ENCODE results near the gene FZD7. TPM values are rescaled to one million over a fixed set of nuclear protein-coding genes. Genes with fewer than 3 reads are reported as not detected.

The FZD7 gene
- total RNA-seq, 1 experiment from 2014 or later, result 302 TPM

DNA sequence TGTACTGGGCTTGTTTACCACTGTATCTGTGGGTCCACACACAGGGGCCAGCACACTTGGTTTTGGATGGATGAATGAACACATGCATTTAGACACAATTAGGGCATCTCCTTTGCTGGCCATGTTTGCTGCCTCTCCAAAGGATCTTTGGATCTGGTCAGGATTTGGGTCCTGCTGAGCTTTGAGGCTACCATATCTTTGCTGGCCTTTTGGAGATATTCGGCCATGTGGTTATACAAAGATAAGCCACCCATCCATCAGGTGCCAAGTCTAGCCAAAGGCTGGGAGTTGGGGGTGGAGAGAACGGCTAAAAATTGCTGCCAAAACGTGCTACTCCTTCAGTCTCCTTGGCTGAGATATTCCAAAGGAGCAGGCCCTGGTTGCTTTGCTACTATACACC, 18.2 kb upstream of the FZD7 start:
- Histone ChIP-seq H3K23me2 (ENCODE audit: insufficient read length, low read depth, low read length, poor library complexity, severe bottlenecking) (no peaks in the 10 kb centered on the region), H3K9me3 (ENCODE audit: control insufficient read depth, low read depth, low read length) (no peaks in the 10 kb centered on the region), H3T11ph (ENCODE audit: low read length) (no peak overlapping the region), H3K27ac (ENCODE audit: insufficient read length, low read depth, low read length) (no peak overlapping the region), H3K9ac (ENCODE audit: extremely low read depth, insufficient read length, low read length) (no peak overlapping the region), H3K27me3 (ENCODE audit: insufficient read depth, low read length) (no peaks in the 10 kb centered on the region), H3K4me2 (ENCODE audit: insufficient read depth, insufficient read length, low read length) (no peak overlapping the region), H3K23ac (ENCODE audit: insufficient read length, low read depth, low read length) (no peak overlapping the region), H2AFZ (ENCODE audit: low read length) (no peak overlapping the region), H4K20me1 (ENCODE audit: control insufficient read depth, insufficient read depth, insufficient read length) (no peaks in the 10 kb centered on the region), H3K56ac (ENCODE audit: insufficient read length, low read depth, low read length) (no peak overlapping the region), H2BK12ac (ENCODE audit: insufficient read length, low read depth, low read length) (no peak overlapping the region), H2BK120ac (ENCODE audit: low read depth, low read length, poor library complexity, severe bottlenecking) (no peak overlapping the region), H4K5ac (ENCODE audit: insufficient read length, low read depth, low read length) (no peak overlapping the region), H4K91ac (ENCODE audit: insufficient read length, low read depth, low read length) (no peak overlapping the region), H3K4me1 (ENCODE audit: insufficient read depth, low read length) (peaks cover 3% of the 10 kb centered on the region; the same call in 1 of the 2 replicates), H3K18ac (ENCODE audit: insufficient read length, low read depth, low read length) (no peak overlapping the region), H2BK15ac (ENCODE audit: low read depth, low read length) (no peak overlapping the region), H4K8ac (replicated peaks; ENCODE audit: insufficient read length, low read depth, low read length) (no peak overlapping the region), H2BK20ac (ENCODE audit: low read depth, low read length, poor library complexity, severe bottlenecking) (no peak overlapping the region), H3K14ac (ENCODE audit: insufficient read depth, low read length) (no peak overlapping the region), H3K79me1 (ENCODE audit: insufficient read depth, low read depth, low read length, poor library complexity, severe bottlenecking) (no peaks in the 10 kb centered on the region), H2BK5ac (ENCODE audit: insufficient read length, low read length) (no peak overlapping the region), H2AK5ac (ENCODE audit: insufficient read length, low read length) (no peak overlapping the region), H3K79me2 (ENCODE audit: insufficient read depth, low read length) (no peaks in the 10 kb centered on the region), H3K4ac (ENCODE audit: low read depth, low read length) (no peak overlapping the region)
- Mint-ChIP-seq H3K27ac (no peak overlapping the region), H3K9me3 (no peaks in the 10 kb centered on the region), H3K4me1 (peaks cover 31 to 33% of the 10 kb centered on the region in 2 experiments), H3K36me3 (ENCODE audit: insufficient read depth in 1 of 3, low read depth in 3 of 3) (no peaks in the 10 kb centered on the region), H3K27me3 (ENCODE audit: low read depth) (no peaks in the 10 kb centered on the region; the same call in 1 of the 2 replicates), H3K4me3 (no peak overlapping the region)
- no peak for TF ChIP-seq CTCF (conservative IDR thresholded peaks at IDR 0.05)
- DNase-seq, result no peak
- WGBS (ENCODE audit: extremely low coverage, insufficient read length, low lambda C conversion rate), result no CpG with 5 or more reads among the region's 3 CpGs

Measured in H9 (cell line).